HG02970 (cell line): ENCODE data around the gene CHST9.
"Not testable (repeated sequence)": the region's sequence is repeated elsewhere in the genome, so short reads cannot be mapped to it uniquely, and the experiment has no call there.

Experiments used
- ATAC-seq: cut with Tn5 transposase; IDR thresholded peaks from one replicate; pipeline ENCODE4 v1.9.1; 2021; ENCODE audit warnings: mild to moderate bottlenecking, moderate library complexity, moderate number of reproducible peaks; ENCODE audit not compliant: unreplicated experiment, low FRiP score

CHST9 gene

GRCh38 chr18:27009293-27009692, 175.8 kb downstream of the CHST9 start:
- no peak for ATAC-seq

- no peak for ATAC-seq
Measured at GRCh38 chr18:27008575-27008974, 176.5 kb downstream of the CHST9 start.

DNA sequence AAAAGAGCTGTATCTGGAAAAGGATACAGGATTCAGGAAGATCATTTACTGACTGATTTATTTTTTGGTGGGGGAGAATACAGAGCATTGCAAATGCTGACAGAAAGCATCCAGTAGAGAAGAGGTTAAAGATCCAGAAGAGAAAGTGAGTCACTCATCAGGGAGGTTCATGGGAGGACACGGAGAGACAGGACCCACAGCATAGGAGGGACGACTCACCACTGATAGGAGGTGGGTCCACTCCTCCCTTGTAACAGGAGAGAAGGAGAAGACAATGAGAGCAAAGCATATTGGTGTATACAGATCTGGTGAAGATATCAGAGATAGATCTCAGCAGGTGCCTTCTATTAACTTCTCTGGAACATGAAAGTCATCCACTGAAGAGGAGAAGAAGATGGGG, 177.2 kb downstream of the CHST9 start:
- ATAC-seq = no peak

DNA sequence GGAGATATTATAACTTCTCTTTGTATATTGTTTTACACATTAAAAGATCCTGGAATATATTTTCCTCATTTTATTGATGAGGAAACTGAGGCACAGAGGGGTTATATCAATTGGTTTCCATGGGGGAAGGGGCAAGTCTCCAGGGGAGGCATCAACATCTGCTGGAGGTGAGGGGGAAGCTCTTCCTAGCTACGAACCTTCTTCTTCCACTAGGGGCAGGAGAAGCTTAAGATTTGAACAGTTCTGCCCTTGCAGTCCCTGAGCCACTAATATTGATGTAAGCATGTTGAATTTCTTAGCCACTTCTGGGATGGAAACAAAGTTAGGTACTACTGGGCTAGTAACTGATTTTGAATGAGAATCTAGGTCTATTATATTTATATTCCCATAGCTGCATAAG, 179.5 kb downstream of the CHST9 start:
- ATAC-seq = no peak

DNA sequence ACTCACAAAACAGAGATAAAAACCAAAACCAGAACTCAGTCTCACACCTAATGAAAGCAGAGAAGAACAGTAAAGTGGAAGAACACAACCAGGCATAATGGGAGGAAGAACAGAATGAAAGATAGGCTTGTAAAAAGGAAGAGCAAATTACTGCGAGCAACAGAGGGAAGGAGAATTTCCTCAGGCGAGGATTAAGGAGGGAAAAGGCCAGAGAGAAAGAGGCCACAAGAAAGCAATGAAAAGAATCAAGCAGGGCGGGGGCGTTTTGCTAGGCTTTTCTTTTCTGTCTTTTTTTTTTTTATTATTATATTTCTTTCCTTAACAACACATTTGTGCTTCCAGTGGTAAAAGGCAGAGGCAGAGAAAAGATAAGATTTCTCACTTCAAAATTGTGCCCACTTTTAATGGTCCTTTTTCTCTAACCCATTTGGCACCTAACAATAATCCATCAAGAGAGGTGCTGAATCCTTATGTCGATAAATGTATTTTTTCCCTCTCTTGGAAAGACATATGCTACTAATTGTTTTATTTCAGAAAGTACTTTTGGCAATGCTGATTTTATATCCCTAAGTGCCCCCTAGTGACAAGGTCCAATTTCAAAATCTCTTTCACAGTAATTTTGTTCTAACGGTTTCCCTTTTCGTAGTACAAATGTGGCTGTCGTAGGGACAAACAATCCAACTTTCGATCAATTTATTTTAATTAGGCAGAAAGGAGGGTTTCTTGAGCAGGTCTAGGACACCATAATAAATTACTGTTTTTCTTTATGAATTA, 180.9 kb downstream of the CHST9 start:
- ATAC-seq = no peak

DNA sequence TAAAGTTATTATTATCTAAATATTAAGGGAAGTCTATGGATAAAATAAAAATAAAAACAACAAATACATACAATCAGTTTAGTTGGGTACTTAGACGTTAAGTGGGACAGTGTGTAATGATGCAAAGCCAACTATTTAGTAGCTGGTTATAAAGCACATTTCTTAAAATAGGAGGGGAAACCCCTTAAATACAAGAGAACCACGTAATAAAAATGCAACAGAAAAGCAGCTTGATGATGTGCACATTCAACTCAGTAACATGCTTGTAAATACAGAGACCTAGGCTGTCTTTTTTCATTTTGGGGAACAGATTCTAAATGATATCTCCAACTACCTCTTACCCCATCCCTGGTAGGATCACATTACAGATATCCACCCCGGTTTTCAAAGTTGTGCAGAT, 185.3 kb downstream of the CHST9 start:
- no peak for ATAC-seq

DNA sequence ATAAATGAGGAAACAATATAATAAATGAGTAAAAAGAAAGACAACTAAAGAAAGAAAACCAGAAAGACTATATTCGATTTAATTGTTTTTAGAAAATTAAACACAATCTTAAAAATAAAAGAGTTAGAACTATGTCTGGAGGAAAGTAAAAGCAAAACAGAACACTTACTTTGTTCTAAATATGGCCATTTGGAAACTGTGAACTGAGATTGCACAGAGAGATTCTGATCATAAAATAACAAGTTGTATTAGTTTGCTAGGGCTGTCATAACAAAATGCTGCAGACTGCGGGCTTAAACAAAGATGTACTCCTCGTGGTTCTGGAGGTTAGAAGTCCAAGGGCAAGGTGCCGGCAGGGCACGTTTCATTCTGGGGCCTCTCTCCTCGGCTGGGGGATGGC, 191.5 kb downstream of the CHST9 start:
- ATAC-seq = no peak

GRCh38 chr18:26992926-26993325, 192.2 kb downstream of the CHST9 start:
- ATAC-seq = no peak

DNA sequence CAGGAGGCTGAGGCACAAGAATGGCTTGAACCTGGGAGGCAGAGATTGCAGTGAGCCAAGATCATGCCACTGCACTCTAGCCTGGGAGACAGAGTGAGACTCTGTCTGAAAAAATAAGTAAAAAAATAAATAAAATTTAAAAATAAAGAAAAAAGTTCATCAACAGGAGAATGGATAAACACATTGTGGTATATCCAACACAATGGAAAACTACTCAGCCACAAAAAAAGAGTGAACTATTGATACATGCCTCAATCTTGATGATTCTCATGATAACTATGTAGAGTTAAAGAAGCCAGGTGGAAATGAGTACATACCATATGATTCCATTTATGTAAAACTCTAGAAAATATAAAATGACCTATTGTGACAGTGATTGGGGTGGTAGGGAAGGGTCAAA, 195.3 kb downstream of the CHST9 start:
- ATAC-seq = no peak

DNA sequence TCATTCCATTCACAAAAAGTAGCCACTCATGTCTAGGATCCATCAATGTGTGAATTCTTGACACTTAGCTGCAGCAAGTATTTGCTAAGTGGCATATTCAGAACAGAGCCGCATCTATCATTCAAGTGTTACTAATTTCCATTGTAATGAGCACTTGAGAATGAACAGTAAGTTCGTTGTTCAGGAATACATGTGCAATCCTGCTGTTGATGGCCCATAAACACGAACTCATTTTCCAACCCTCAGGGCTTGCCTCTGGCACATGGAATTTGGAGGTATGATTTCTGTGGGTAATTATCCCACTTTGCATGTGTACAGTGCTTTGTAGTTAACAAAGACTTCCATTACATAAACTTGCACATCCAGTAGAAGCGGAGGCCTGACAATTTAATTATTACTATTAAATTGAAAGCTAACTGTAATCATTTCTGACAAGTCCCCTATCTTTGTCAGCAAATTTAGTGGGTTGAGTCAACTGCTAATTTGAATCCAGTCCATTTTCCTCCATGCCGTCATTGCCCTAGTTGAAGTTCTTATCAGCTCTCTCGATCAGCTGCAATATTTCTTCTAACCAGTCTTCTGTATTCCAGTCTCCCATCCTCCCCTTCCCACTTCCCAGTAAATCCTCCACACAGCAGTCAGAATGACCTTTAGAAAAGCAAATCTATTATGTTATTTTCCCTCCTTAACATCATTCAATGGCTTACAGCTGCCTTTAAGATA, 203.6 kb downstream of the CHST9 start:
- ATAC-seq = no peak

- peak; percentile 93 for ATAC-seq
Measured at GRCh38 chr18:26978812-26979341, 206.2 kb downstream of the CHST9 start.

GRCh38 chr18:26977781-26978180, 207.3 kb downstream of the CHST9 start:
- ATAC-seq = no peak

GRCh38 chr18:26976206-26976605, 208.9 kb downstream of the CHST9 start:
- ATAC-seq = no peak

DNA sequence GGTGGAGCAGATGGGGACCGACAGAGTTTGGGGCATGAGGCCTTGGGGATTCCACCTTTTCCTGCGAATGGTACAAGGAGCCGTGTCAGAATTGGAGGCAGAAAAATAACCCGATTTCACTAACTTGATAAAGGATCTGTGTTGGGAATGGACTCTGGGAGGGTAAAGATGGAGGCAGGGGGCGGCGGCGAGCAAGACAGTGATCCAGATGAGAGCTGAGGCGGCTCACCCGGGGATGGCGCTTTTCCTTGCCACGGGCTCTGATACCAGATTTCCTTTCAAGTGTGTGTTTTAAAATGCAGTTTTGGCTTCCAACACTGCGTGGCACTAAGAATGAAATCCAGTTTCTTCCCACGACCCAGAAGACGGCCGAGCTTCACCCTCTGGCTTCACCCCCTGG, 212.6 kb downstream of the CHST9 start:
- not testable (repeated sequence) for ATAC-seq

GRCh38 chr18:26971409-26971808, 213.7 kb downstream of the CHST9 start:
- ATAC-seq = no peak

DNA sequence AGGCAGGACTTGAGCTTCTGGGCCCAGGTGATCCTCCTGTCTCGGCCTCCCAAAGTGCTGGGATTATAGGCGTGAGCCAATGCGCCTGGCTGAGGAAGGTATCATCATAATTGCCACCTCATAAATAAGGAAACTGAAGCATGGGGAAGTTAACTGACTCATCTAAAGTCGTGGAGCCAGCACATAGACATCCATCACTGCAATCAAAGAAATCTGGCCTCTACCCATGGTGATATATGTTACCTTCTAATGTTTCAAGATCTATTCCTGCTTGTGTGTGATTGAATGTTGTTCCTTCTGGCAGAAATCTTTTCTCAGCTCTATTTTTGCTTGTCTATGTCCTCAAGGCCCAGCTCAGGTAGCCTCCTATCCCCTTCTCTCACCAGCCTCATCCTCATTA, 214.5 kb downstream of the CHST9 start:
- no peak for ATAC-seq

- ATAC-seq = no peak
Measured at GRCh38 chr18:26965206-26965605, 219.9 kb downstream of the CHST9 start.

DNA sequence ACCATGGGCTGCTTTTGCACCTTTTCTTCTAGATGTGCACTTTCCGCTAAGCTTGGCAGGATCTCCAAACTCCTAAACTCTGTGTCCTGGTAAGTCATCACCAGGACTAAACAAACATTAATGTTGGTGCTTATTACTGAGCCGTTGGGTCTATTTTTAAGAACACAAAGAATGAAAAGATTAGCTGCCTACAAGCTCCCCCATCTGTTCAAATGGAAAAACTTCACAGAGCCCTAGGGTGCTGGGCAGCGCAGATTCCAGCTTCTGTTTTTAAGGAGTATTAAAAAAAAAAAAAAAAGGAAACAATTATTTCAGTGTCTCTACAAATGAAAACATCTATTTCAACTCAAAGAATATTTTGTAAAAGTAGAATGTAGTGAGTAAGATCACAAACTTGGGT, 221.8 kb downstream of the CHST9 start:
- ATAC-seq = no peak

DNA sequence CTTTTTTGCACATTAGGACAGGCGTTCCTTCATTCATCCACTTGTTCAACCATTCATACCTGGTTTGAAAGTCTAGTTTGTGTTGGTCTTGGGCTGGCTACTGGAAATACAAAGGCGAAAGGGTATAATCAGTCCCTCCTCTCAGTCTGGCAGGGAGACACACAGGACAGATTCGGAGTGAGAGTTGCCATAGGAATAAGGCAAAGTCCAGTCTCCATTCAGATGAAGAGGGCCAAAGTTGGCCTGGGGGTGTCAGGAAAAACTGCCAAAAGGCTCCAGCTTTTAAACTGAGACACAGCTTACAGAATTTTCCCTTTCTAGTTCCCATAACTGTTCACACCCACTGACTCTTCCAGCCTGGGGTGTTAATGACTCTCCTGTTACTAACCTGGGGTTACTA, 223.3 kb downstream of the CHST9 start:
- no peak for ATAC-seq

DNA sequence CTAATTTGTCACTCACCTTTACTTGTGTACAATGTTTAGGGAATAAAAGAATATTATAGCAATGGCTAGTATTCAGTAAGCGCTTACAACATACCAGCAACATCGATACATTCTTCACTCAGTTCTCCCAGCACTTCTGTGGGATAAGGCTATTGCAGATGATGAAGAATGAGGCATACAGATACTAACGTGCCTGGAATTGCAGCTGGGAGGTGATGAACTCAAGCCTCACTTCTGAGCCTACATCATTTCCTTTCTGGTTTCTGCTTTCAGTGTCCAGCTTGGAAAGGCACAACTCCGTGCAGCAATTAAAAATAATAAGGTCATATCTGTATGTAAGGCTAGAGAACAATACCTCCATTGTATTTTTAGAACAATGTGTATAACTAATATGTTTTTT, 224.2 kb downstream of the CHST9 start:
- ATAC-seq = no peak

DNA sequence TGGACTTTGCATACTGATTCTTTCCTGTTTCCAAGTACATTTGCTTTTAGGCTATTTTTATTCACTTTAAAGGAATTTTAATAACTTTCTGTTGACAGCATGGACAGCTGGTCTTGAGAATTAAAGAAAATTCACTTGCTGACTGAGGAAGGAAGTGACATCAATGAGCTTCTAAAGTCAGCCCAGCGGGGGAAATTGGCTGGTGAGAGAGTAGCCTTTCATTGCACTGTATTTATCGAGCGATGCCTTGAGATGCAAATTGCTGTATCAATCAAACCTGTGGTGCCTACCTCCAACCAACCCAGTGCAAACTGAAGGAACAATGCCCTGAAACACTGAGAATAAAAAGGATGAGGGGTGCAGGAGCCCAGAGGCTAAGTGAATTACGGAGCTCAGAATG, 228.2 kb downstream of the CHST9 start:
- no peak for ATAC-seq

- no peak for ATAC-seq
Measured at GRCh38 chr18:26948703-26949102, 236.4 kb downstream of the CHST9 start.
